GM19351 (cell line): Measurements from ENCODE around the gene HORMAD1.
"Not testable (repeated sequence)": the region's sequence is repeated elsewhere in the genome, so short reads cannot be mapped to it uniquely, and the experiment has no call there.

Experiments
- ATAC-seq: cut with Tn5 transposase; IDR thresholded peaks from one replicate; pipeline ENCODE4 v1.9.1; 2021; ENCODE audit warnings: mild to moderate bottlenecking, moderate library complexity; ENCODE audit not compliant: unreplicated experiment

The HORMAD1 gene

GRCh38 chr1:150696995-150697927, 23.4 kb downstream of the HORMAD1 start, which contains the start of gene GOLPH3L:
Gene GOLPH3L, minus strand, starts transcription at chr1:150697154. Its CDS starts 2,316 bp downstream, at chr1:150694838.
- peak; percentile 97 for ATAC-seq

- ATAC-seq: no peak
These were observed 24.1 kb downstream of the HORMAD1 start for GRCh38 chr1:150696590-150696989.

GRCh38 chr1:150696162-150696561, 24.5 kb downstream of the HORMAD1 start:
- no peak for ATAC-seq

GRCh38 chr1:150695561-150695960, 25.1 kb downstream of the HORMAD1 start:
- no peak for ATAC-seq

- no peak for ATAC-seq
These were observed 28.0 kb downstream of the HORMAD1 start for GRCh38 chr1:150692720-150693119.

- no peak for ATAC-seq
These were observed 31.9 kb downstream of the HORMAD1 start for GRCh38 chr1:150688763-150689162.

- ATAC-seq: no peak
These were observed 34.4 kb downstream of the HORMAD1 start for GRCh38 chr1:150686275-150686674.

- no peak for ATAC-seq
These were observed 36.8 kb downstream of the HORMAD1 start for GRCh38 chr1:150683914-150684313.

- ATAC-seq: no peak
These were observed 41.7 kb downstream of the HORMAD1 start for GRCh38 chr1:150678988-150679387.

- no peak for ATAC-seq
These were observed 45.8 kb downstream of the HORMAD1 start for GRCh38 chr1:150674881-150675280.

- ATAC-seq: no peak
These were observed 57.4 kb downstream of the HORMAD1 start for GRCh38 chr1:150663321-150663720.

- no peak for ATAC-seq
These were observed 57.9 kb downstream of the HORMAD1 start for GRCh38 chr1:150662811-150663210.

GRCh38 chr1:150661156-150661555, 59.5 kb downstream of the HORMAD1 start:
- ATAC-seq: no peak

- ATAC-seq: no peak
These were observed 60.1 kb downstream of the HORMAD1 start for GRCh38 chr1:150660584-150660983.

GRCh38 chr1:150657064-150657463, 63.6 kb downstream of the HORMAD1 start:
- not testable (repeated sequence) for ATAC-seq

- ATAC-seq: not testable (repeated sequence)
These were observed 66.1 kb downstream of the HORMAD1 start for GRCh38 chr1:150654635-150655034.

GRCh38 chr1:150650193-150650592, 70.5 kb downstream of the HORMAD1 start:
- no peak for ATAC-seq

- ATAC-seq: no peak
These were observed 71.1 kb downstream of the HORMAD1 start for GRCh38 chr1:150649441-150650075.
